Measurements from ENCODE around the gene CFAP100.

The CFAP100 gene

GRCh38 chr3:126461450-126462070 is 66.9 kb downstream of the CFAP100 start:
- no peak for TF ChIP-seq ZFX (IDR thresholded peaks at IDR 0.05; ENCODE audit: borderline replicate concordance)
- TF ChIP-seq CTCF (IDR thresholded peaks at IDR 0.05) = no peak
- no peak overlapping the region for H3K27ac ChIP-seq

GRCh38 chr3:126463521-126463920 is 68.8 kb downstream of the CFAP100 start:
- TF ChIP-seq CTCF (IDR thresholded peaks at IDR 0.05) (no peak), ZFX (IDR thresholded peaks at IDR 0.05; ENCODE audit: borderline replicate concordance) (no peak)
- H3K27ac ChIP-seq = no peak overlapping the region

- no peak for TF ChIP-seq CTCF (IDR thresholded peaks at IDR 0.05)
- no peak for TF ChIP-seq ZFX (IDR thresholded peaks at IDR 0.05; ENCODE audit: borderline replicate concordance)
Observed at GRCh38 chr3:126464093-126464492, 69.4 kb downstream of the CFAP100 start.

GRCh38 chr3:126464494-126464893 is 69.8 kb downstream of the CFAP100 start:
- H3K27ac ChIP-seq = no peak overlapping the region
- TF ChIP-seq CTCF (IDR thresholded peaks at IDR 0.05) = no peak
- no peak for TF ChIP-seq ZFX (IDR thresholded peaks at IDR 0.05; ENCODE audit: borderline replicate concordance)

More at GRCh38 chr3:126464093-126464492, 69.4 kb downstream of the CFAP100 start:
- no peak overlapping the region for H3K27ac ChIP-seq

GRCh38 chr3:126464997-126465396 is 70.3 kb downstream of the CFAP100 start:
- H3K27ac ChIP-seq = no peak overlapping the region

GRCh38 chr3:126465928-126466544 is 71.3 kb downstream of the CFAP100 start:
- TF ChIP-seq CTCF (IDR thresholded peaks at IDR 0.05) (no peak), ZFX (IDR thresholded peaks at IDR 0.05; ENCODE audit: borderline replicate concordance) (no peak)

More at GRCh38 chr3:126464997-126465396, 70.3 kb downstream of the CFAP100 start:
- TF ChIP-seq CTCF (IDR thresholded peaks at IDR 0.05) (no peak), ZFX (IDR thresholded peaks at IDR 0.05; ENCODE audit: borderline replicate concordance) (no peak)

GRCh38 chr3:126466886-126467610 is 72.3 kb downstream of the CFAP100 start:
- no peak overlapping the region for H3K27ac ChIP-seq
- no peak for TF ChIP-seq CTCF (IDR thresholded peaks at IDR 0.05)
- TF ChIP-seq ZFX (IDR thresholded peaks at IDR 0.05; ENCODE audit: borderline replicate concordance) = no peak

More at GRCh38 chr3:126465928-126466544, 71.3 kb downstream of the CFAP100 start:
- H3K27ac ChIP-seq = no peak overlapping the region
